GM23338 (cell line): ENCODE results near the gene NEK2.

ENCODE experiments used
- CTCF ChIP-seq, 2 experiments: fragments of 200-600 bp in 1 of 2; sonication (generic) in 1 of 2; conservative IDR thresholded peaks; 2 replicates each; pipeline versions ENCODE4 v1.5.1 to v1.6.1; 2016 to 2017; ENCODE audit warnings: antibody characterized with exemption in 2 of 2, low read depth in 2 of 2, mild to moderate bottlenecking in 2 of 2, moderate library complexity in 1 of 2
- EZH2 ChIP-seq: fragments of 200-600 bp; sonication (generic); IDR thresholded peaks from one replicate; pipeline ENCODE4 v1.8.0; 2017; ENCODE audit warnings: antibody characterized with exemption, mild to moderate bottlenecking, low read depth; ENCODE audit not compliant: unreplicated experiment
- EZH2phosphoT487 ChIP-seq: fragments of 200-600 bp; sonication (generic); IDR thresholded peaks from one replicate; pipeline ENCODE4 v1.8.1; 2018; ENCODE audit warnings: antibody characterized with exemption; ENCODE audit not compliant: unreplicated experiment
- POLR2AphosphoS5 ChIP-seq: IDR thresholded peaks from 2 replicates; pipeline ENCODE4 v1.6.1; 2016; ENCODE audit warnings: antibody characterized with exemption, low read depth
- REST ChIP-seq: IDR thresholded peaks from one replicate; pipeline ENCODE4 v1.6.1; 2018; ENCODE audit warnings: antibody characterized with exemption; ENCODE audit not compliant: unreplicated experiment
- TF ChIP-seq, protein P1 (sequence below): IDR thresholded peaks from 2 replicates; pipeline ENCODE4 v1.6.1; 2016; ENCODE audit warnings: antibody characterized with exemption

- TF ChIP-seq CTCF (conservative IDR thresholded peaks at IDR 0.05; ENCODE audit: low read depth in 2 of 2) (no peak), EZH2phosphoT487 (no peak), EZH2 (no peak), POLR2AphosphoS5 (no peak), REST (no peak)
- TF ChIP-seq, protein P1, sequence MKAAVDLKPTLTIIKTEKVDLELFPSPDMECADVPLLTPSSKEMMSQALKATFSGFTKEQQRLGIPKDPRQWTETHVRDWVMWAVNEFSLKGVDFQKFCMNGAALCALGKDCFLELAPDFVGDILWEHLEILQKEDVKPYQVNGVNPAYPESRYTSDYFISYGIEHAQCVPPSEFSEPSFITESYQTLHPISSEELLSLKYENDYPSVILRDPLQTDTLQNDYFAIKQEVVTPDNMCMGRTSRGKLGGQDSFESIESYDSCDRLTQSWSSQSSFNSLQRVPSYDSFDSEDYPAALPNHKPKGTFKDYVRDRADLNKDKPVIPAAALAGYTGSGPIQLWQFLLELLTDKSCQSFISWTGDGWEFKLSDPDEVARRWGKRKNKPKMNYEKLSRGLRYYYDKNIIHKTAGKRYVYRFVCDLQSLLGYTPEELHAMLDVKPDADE, result no peak
Measured at GRCh38 chr1:211616965-211617297, 58.5 kb downstream of the NEK2 start.
